Measurements from ENCODE around the gene NTN5. TPM values are rescaled to one million over a fixed set of nuclear protein-coding genes. Genes with fewer than 3 reads are reported as not detected.
A peak's percentile ranks its signal among the peaks of the same experiment; 100 is the strongest.
"Not testable (repeated sequence)": the region's sequence is repeated elsewhere in the genome, so short reads cannot be mapped to it uniquely, and the experiment has no call there.

Gene NTN5
- total RNA-seq, 1 donor from 2014 or later, result 0.54 TPM

- intact Hi-C loops (cut with micrococcal nuclease), result loop anchor here (1.0 to 10.0 kb wide), 11 partner anchors 11 to 931 kb away; partner anchors contain the start of genes CA11, CYTH2, EMP3 and NUCB1
- peak; percentile 98 for DNase-seq (ENCODE audit: low spot score)
- peak overlapping the region; percentile 83 for H3K27ac Mint-ChIP-seq
- H3K9me3 Mint-ChIP-seq, result no peaks in the 10 kb centered on the region
- peak overlapping the region; percentile 80 for H3K4me3 Mint-ChIP-seq
- peaks cover 1% of the 10 kb centered on the region for H3K27me3 Mint-ChIP-seq (ENCODE audit: insufficient read depth)
- H3K4me1 Mint-ChIP-seq (ENCODE audit: low read depth), result peaks cover 8% of the 10 kb centered on the region
- H3K36me3 Mint-ChIP-seq (ENCODE audit: low read depth), result no peaks in the 10 kb centered on the region
Measured at GRCh38 chr19:48713864-48714755, 41.3 kb upstream of the NTN5 start.

GRCh38 chr19:48713041-48713863 lies 40.4 kb upstream of the NTN5 start:
- intact Hi-C loops (cut with micrococcal nuclease), result loop anchor here (5.0 to 10.0 kb wide), 3 partner anchors 221 to 932 kb away; partner anchors contain the start of genes EMP3, RRAS and SCAF1

DNA sequence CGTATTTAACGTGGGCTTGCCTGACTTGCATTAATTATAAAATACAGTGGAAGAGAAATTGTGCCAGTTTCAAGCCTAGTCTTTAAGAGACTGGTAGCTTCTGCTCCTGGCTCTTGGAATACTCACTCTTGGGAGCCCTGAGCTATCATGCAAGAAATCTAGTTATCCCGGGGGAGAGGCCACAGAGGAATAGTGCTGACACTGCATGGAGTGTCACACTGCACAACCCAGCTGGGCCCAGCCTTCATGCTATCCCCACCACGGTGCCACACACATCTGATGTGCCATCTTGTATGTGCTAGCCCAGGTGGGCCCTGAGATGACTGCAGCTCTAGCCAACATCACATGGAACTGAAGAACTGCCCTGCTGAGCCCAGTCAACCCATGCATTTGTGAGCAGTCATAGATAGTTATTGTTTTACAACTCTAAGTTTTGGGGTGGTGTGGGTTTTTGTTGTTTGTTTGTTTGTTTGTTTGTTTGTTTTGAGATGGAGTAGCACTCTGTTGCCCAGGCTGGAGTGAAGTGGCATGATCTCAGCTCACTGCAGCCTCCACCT lies 38.4 kb upstream of the NTN5 start:
- Mint-ChIP-seq H3K36me3 (ENCODE audit: low read depth) (peaks cover 2% of the 10 kb centered on the region), H3K27me3 (ENCODE audit: insufficient read depth) (peaks cover 1% of the 10 kb centered on the region), H3K4me3 (peak overlapping the region; percentile 39), H3K9me3 (no peaks in the 10 kb centered on the region), H3K27ac (no peak overlapping the region), H3K4me1 (ENCODE audit: low read depth) (peaks cover 8% of the 10 kb centered on the region)
- no peak for DNase-seq (ENCODE audit: low spot score)
- intact Hi-C loops (cut with micrococcal nuclease), result loop anchor here (5.0 to 10.0 kb wide), 3 partner anchors 219 to 934 kb away; partner anchors contain the start of genes EMP3, RRAS and SCAF1

More at GRCh38 chr19:48713041-48713863, 40.4 kb upstream of the NTN5 start:
- Mint-ChIP-seq H3K27ac (peak overlapping the region; percentile 55), H3K36me3 (ENCODE audit: low read depth) (no peaks in the 10 kb centered on the region), H3K4me1 (ENCODE audit: low read depth) (peaks cover 8% of the 10 kb centered on the region), H3K9me3 (no peaks in the 10 kb centered on the region), H3K27me3 (ENCODE audit: insufficient read depth) (peaks cover 1% of the 10 kb centered on the region), H3K4me3 (peak overlapping the region; percentile 78)
- DNase-seq (ENCODE audit: low spot score), result no peak

DNA sequence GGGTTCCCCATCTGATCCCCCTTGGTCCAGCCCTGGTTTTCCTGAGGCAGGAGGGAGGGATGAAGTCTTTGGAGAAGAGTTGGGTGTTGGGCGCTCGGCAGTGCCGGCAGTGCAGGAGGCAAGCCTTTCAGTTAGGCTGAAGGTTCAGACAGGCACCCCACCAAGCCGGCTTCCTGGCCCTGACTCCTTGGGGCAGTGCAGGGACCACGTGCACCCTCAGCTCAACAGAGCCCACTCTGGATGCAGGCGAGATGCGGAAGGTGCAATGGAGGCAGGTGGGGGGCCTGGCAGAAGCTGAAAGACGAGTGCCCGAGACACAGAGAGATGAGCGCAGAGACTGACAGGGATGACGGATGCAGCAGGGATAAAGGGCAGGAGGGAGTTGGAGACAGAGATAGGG lies 35.7 kb upstream of the NTN5 start:
- no peak overlapping the region for H3K4me3 Mint-ChIP-seq
- peaks cover 1% of the 10 kb centered on the region for H3K27me3 Mint-ChIP-seq (ENCODE audit: insufficient read depth)
- intact Hi-C loops (cut with micrococcal nuclease), result no loop called here
- H3K4me1 Mint-ChIP-seq (ENCODE audit: low read depth), result no peaks in the 10 kb centered on the region
- peaks cover 2% of the 10 kb centered on the region for H3K36me3 Mint-ChIP-seq (ENCODE audit: low read depth)
- DNase-seq (ENCODE audit: low spot score), result no peak
- no peaks in the 10 kb centered on the region for H3K9me3 Mint-ChIP-seq
- no peak overlapping the region for H3K27ac Mint-ChIP-seq

- H3K27ac Mint-ChIP-seq, result no peak overlapping the region
- H3K4me3 Mint-ChIP-seq, result no peak overlapping the region
- no peaks in the 10 kb centered on the region for H3K4me1 Mint-ChIP-seq (ENCODE audit: low read depth)
- H3K36me3 Mint-ChIP-seq (ENCODE audit: low read depth), result peaks cover 2% of the 10 kb centered on the region
- intact Hi-C loops (cut with micrococcal nuclease), result no loop called here
- no peak for DNase-seq (ENCODE audit: low spot score)
- H3K27me3 Mint-ChIP-seq (ENCODE audit: insufficient read depth), result no peaks in the 10 kb centered on the region
- no peaks in the 10 kb centered on the region for H3K9me3 Mint-ChIP-seq
Measured at GRCh38 chr19:48705431-48705830, 32.6 kb upstream of the NTN5 start.

DNA sequence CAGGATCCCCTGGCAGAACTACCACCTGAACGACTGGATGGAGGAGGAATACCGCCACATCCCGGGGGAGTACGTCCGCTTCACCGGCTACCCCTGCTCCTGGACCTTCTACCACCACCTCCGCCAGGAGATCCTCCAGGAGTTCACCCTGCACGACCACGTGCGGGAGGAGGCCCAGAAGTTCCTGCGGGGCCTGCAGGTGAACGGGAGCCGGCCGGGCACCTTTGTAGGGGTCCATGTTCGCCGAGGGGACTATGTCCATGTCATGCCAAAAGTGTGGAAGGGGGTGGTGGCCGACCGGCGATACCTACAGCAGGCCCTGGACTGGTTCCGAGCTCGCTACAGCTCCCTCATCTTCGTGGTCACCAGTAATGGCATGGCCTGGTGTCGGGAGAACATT lies 30.5 kb upstream of the NTN5 start:
- peaks cover 2% of the 10 kb centered on the region for H3K36me3 Mint-ChIP-seq (ENCODE audit: low read depth)
- no peak overlapping the region for H3K27ac Mint-ChIP-seq
- intact Hi-C loops (cut with micrococcal nuclease), result no loop called here
- peaks cover 3% of the 10 kb centered on the region for H3K27me3 Mint-ChIP-seq (ENCODE audit: insufficient read depth)
- no peaks in the 10 kb centered on the region for H3K4me1 Mint-ChIP-seq (ENCODE audit: low read depth)
- no peak for DNase-seq (ENCODE audit: low spot score)
- H3K9me3 Mint-ChIP-seq, result no peaks in the 10 kb centered on the region
- H3K4me3 Mint-ChIP-seq, result no peak overlapping the region

- DNase-seq (ENCODE audit: low spot score), result no peak
- intact Hi-C loops (cut with micrococcal nuclease), result no loop called here
- peaks cover 2% of the 10 kb centered on the region for H3K36me3 Mint-ChIP-seq (ENCODE audit: low read depth)
Measured at GRCh38 chr19:48702701-48703100, 29.9 kb upstream of the NTN5 start.

GRCh38 chr19:48698046-48698445 lies 25.2 kb upstream of the NTN5 start:
- no peak overlapping the region for H3K27ac Mint-ChIP-seq
- no peak for DNase-seq (ENCODE audit: low spot score)
- H3K4me1 Mint-ChIP-seq (ENCODE audit: low read depth), result no peaks in the 10 kb centered on the region
- H3K36me3 Mint-ChIP-seq (ENCODE audit: low read depth), result no peaks in the 10 kb centered on the region
- H3K27me3 Mint-ChIP-seq (ENCODE audit: insufficient read depth), result peaks cover 21% of the 10 kb centered on the region
- intact Hi-C loops (cut with micrococcal nuclease), result no loop called here
- no peak overlapping the region for H3K4me3 Mint-ChIP-seq
- no peaks in the 10 kb centered on the region for H3K9me3 Mint-ChIP-seq

More at GRCh38 chr19:48702701-48703100, 29.9 kb upstream of the NTN5 start:
- no peaks in the 10 kb centered on the region for H3K9me3 Mint-ChIP-seq
- H3K27me3 Mint-ChIP-seq (ENCODE audit: insufficient read depth), result peaks cover 7% of the 10 kb centered on the region
- H3K4me3 Mint-ChIP-seq, result no peak overlapping the region
- H3K27ac Mint-ChIP-seq, result no peak overlapping the region
- H3K4me1 Mint-ChIP-seq (ENCODE audit: low read depth), result no peaks in the 10 kb centered on the region

- Mint-ChIP-seq H3K27ac (no peak overlapping the region), H3K4me1 (ENCODE audit: low read depth) (no peaks in the 10 kb centered on the region), H3K27me3 (ENCODE audit: insufficient read depth) (peaks cover 21% of the 10 kb centered on the region), H3K9me3 (no peaks in the 10 kb centered on the region), H3K4me3 (no peak overlapping the region), H3K36me3 (ENCODE audit: low read depth) (no peaks in the 10 kb centered on the region)
- intact Hi-C loops (cut with micrococcal nuclease), result no loop called here
- no peak for DNase-seq (ENCODE audit: low spot score)
Measured at GRCh38 chr19:48696353-48697010, 23.7 kb upstream of the NTN5 start.

DNA sequence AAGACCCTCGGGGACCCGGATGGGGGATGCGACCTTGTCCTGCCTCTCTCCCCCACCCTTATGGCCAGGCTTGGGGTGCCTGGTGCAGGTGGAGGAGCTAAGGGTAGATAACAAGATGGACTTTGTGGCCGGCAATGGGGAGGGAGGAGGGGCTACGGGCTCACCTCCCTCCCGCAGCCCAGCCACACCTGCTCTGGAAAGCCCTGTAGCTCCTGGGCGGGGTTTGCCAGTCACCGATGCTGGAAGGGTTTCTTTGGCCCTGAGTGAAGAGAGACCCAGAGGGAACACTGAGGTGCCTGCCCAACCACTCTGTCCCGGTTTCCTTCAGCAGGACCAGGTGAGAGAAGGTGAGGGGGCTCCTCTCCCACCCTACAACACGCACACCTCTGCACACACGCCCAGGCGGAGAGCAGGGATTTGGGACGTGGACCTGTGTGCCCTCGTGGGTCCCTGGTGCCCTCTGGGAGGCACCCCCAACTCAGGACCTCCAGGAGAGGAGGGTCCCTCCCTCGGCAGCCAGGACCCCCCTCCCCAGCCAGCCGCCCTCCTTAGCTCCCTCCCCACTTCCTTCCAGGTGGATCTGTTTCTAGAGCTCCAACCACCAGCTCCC lies 23.0 kb upstream of the NTN5 start, which contains the start of gene FUT2:
TSS of gene FUT2 (plus strand) at position 229 of the 610 bp plus-strand sequence. CDS start 6,986 bp downstream, outside the sequence.
- no peaks in the 10 kb centered on the region for H3K4me1 Mint-ChIP-seq (ENCODE audit: low read depth)
- no peak within 1 kb of the TSS for H3K4me3 Mint-ChIP-seq
- intact Hi-C loops (cut with micrococcal nuclease), result no loop called here
- no peak within 1 kb of the TSS for H3K27ac Mint-ChIP-seq
- no peaks in the 10 kb centered on the region for H3K9me3 Mint-ChIP-seq
- DNase-seq (ENCODE audit: low spot score), result no peak
- H3K36me3 Mint-ChIP-seq (ENCODE audit: low read depth), result no peaks in the 10 kb centered on the region
- H3K27me3 Mint-ChIP-seq (ENCODE audit: insufficient read depth), result peaks cover 21% of the 10 kb centered on the region

DNA sequence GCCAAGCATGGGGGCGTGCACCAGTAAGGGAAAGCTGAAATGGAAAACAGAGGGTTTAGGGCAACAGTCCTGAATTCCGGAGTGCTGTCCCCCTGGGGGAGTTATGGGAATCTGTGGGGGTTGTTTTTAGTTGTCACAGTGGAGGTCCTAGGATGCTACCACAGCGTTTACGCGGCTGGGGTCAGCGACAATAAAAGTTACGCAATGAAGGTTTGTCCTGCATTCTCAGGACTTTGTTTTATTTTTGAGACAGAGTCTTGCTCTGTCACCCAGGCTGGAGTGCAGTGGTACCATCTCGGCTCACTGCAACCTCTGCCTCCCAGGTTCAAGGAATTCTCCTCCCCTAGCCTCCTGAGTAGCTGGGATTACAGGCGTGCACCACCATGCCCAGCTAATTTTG lies 20.8 kb upstream of the NTN5 start:
- H3K9me3 Mint-ChIP-seq; DNase-seq (ENCODE audit: low spot score); H3K36me3 Mint-ChIP-seq (ENCODE audit: low read depth); intact Hi-C loops (cut with micrococcal nuclease); H3K4me1 Mint-ChIP-seq (ENCODE audit: low read depth); H3K27ac Mint-ChIP-seq; H3K4me3 Mint-ChIP-seq: not testable (repeated sequence)
- peaks cover 21% of the 10 kb centered on the region for H3K27me3 Mint-ChIP-seq (ENCODE audit: insufficient read depth)

DNA sequence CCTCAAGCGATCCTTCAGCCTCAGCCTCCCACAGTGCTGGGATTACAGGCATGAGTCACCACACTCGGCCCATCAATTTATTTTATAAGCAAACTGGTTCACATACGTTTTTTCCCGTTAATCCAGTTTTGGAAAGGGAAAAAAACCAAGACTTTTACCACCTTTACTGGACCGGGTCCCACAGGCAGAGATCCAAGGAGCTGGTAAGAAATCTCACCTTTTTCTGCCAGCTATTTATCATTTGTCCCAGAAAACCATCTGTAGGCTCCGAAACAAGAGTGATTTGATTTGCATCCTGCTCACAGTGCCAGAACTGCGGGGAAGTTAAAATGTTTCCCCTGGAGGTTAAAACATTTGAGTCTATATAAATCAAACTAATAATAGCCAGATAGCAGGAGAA lies 16.6 kb upstream of the NTN5 start:
- Mint-ChIP-seq H3K4me1 (ENCODE audit: low read depth) (no peaks in the 10 kb centered on the region), H3K9me3 (no peaks in the 10 kb centered on the region), H3K4me3 (no peak overlapping the region), H3K36me3 (ENCODE audit: low read depth) (no peaks in the 10 kb centered on the region), H3K27me3 (ENCODE audit: insufficient read depth) (no peaks in the 10 kb centered on the region), H3K27ac (no peak overlapping the region)
- intact Hi-C loops (cut with micrococcal nuclease), result no loop called here
- no peak for DNase-seq (ENCODE audit: low spot score)

Measured in activated T-helper 1 cell treated with anti-CD3 and anti-CD28 coated beads, Interleukin-12 subunit alpha, Interleukin-12 subunit beta, Interleukin-2, Interleukin-4 antibody, amounts not matched to agents 30 ng/mL and 10 ng/mL and 1 ng/mL, durations not matched to agents 14 hours and 24 hours and 36 hours (primary cell).